ENCODE measurements around the gene TRIML1.

The TRIML1 gene
- long read RNA-seq, donor 1: 0 reads
- long read RNA-seq, donor 2: 0 reads
- long read RNA-seq, donor 3: 0 reads
- long read RNA-seq, donor 4: 0 reads
- long read RNA-seq, donor 5: 0 reads
- long read RNA-seq, donor 6: 0 reads
- long read RNA-seq, donor 7: 0 reads
- long read RNA-seq, donor 8: 0 reads

GRCh38 chr4:188139141-188139540 lies at the start of gene TRIML1:
TRIML1 (plus strand) TSS chr4:188139441; CDS start chr4:188139559, 118 bp downstream.
- no peak for DNase-seq

GRCh38 chr4:188092824-188093223 lies 46.4 kb upstream of the TRIML1 start:
- DNase-seq: no peak

GRCh38 chr4:188106454-188106853 lies 32.8 kb upstream of the TRIML1 start:
- DNase-seq: no peak

- no peak for DNase-seq
Observed at GRCh38 chr4:188107931-188108843, 31.1 kb upstream of the TRIML1 start.

GRCh38 chr4:188109157-188109755 lies 30.0 kb upstream of the TRIML1 start, which contains the start of gene TRIML2:
TRIML2 (minus strand) TSS chr4:188109603; CDS start chr4:188105368, 4,235 bp downstream.
- no peak for DNase-seq

GRCh38 chr4:188110036-188110435 lies 29.2 kb upstream of the TRIML1 start:
- no peak for DNase-seq

GRCh38 chr4:188110741-188111471 lies 28.3 kb upstream of the TRIML1 start:
- no peak for DNase-seq

- no peak for DNase-seq
Observed at GRCh38 chr4:188111955-188112354, 27.3 kb upstream of the TRIML1 start.

GRCh38 chr4:188113156-188113555 lies 26.1 kb upstream of the TRIML1 start:
- DNase-seq: no peak

GRCh38 chr4:188117631-188118324 lies 21.5 kb upstream of the TRIML1 start:
- DNase-seq: no peak

- no peak for DNase-seq
Observed at GRCh38 chr4:188121530-188121929, 17.7 kb upstream of the TRIML1 start.

GRCh38 chr4:188127214-188127874 lies 11.9 kb upstream of the TRIML1 start:
- DNase-seq: no peak

GRCh38 chr4:188130355-188130754 lies 8.9 kb upstream of the TRIML1 start:
- DNase-seq: no peak

GRCh38 chr4:188132232-188132631 lies 7.0 kb upstream of the TRIML1 start:
- DNase-seq: no peak

- no peak for DNase-seq
Observed at GRCh38 chr4:188138227-188138626, 1.0 kb upstream of the TRIML1 start.

GRCh38 chr4:188139671-188140070 lies 430 bp downstream of the TRIML1 start:
- DNase-seq: no peak

- DNase-seq: peak; percentile 4
Observed at GRCh38 chr4:188143731-188144130, 4.5 kb downstream of the TRIML1 start.

- no peak for DNase-seq
Observed at GRCh38 chr4:188145601-188146000, 6.4 kb downstream of the TRIML1 start.

GRCh38 chr4:188146618-188147017 lies 7.4 kb downstream of the TRIML1 start:
- DNase-seq: no peak

GRCh38 chr4:188147176-188147575 lies 7.9 kb downstream of the TRIML1 start:
- no peak for DNase-seq

GRCh38 chr4:188147776-188148175 lies 8.5 kb downstream of the TRIML1 start:
- DNase-seq: no peak
